ENCODE measurements around the gene RASSF10.

Gene RASSF10

GRCh38 chr11:13008625-13009475, at the start of gene RASSF10:
RASSF10 (plus strand) TSS chr11:13009316; CDS start chr11:13009577, 261 bp downstream.
- Histone ChIP-seq H3K36me3 (ENCODE audit: control insufficient read depth, insufficient read depth, low read length) (no peaks in the 10 kb centered on the region), H3K4me1 (ENCODE audit: control insufficient read depth, insufficient read depth, low read length) (peaks cover 41% of the 10 kb centered on the region), H3K4me3 (ENCODE audit: low read length) (peak within 1 kb of the TSS; percentile 38), H3K9me3 (ENCODE audit: control insufficient read depth, low read length) (peaks cover 5% of the 10 kb centered on the region), H3K9ac (ENCODE audit: low read length) (peak within 1 kb of the TSS; percentile 64), H3K27me3 (ENCODE audit: control insufficient read depth, insufficient read depth, low read length) (peaks cover 11% of the 10 kb centered on the region)

DNA sequence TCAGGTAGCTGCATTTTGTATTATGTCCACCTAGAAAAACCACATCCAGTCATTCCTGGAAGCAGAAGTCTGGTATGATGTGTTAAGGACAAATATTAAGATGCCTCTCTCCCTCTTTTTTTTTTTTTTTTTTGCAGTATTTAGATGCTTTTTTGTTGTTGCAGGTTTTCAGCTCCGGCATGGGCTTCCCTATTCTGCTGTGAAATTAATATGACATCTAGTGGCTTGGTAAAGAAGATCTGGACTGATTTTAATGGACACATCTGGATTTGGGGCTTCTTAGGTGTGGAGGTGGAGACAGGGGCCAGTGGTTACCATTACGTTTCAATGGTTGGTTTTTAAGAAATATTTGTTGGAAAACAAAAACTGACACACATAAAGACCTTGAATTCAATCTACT, 47.5 kb upstream of the RASSF10 start:
- H3K4me1 ChIP-seq (ENCODE audit: control insufficient read depth, insufficient read depth, low read length), result no peaks in the 10 kb centered on the region
- no peaks in the 10 kb centered on the region for H3K36me3 ChIP-seq (ENCODE audit: control insufficient read depth, insufficient read depth, low read length)
- no peak overlapping the region for H3K4me3 ChIP-seq (ENCODE audit: low read length)
- no peaks in the 10 kb centered on the region for H3K27me3 ChIP-seq (ENCODE audit: control insufficient read depth, insufficient read depth, low read length)
- no peaks in the 10 kb centered on the region for H3K9me3 ChIP-seq (ENCODE audit: control insufficient read depth, low read length)
- no peak overlapping the region for H3K9ac ChIP-seq (ENCODE audit: low read length)

- Histone ChIP-seq H3K4me3 (ENCODE audit: low read length) (no peak overlapping the region), H3K9me3 (ENCODE audit: control insufficient read depth, low read length) (no peaks in the 10 kb centered on the region), H3K27me3 (ENCODE audit: control insufficient read depth, insufficient read depth, low read length) (no peaks in the 10 kb centered on the region), H3K36me3 (ENCODE audit: control insufficient read depth, insufficient read depth, low read length) (no peaks in the 10 kb centered on the region), H3K9ac (ENCODE audit: low read length) (no peak overlapping the region), H3K4me1 (ENCODE audit: control insufficient read depth, insufficient read depth, low read length) (no peaks in the 10 kb centered on the region)
Observed at GRCh38 chr11:12962306-12962705, 46.8 kb upstream of the RASSF10 start.

DNA sequence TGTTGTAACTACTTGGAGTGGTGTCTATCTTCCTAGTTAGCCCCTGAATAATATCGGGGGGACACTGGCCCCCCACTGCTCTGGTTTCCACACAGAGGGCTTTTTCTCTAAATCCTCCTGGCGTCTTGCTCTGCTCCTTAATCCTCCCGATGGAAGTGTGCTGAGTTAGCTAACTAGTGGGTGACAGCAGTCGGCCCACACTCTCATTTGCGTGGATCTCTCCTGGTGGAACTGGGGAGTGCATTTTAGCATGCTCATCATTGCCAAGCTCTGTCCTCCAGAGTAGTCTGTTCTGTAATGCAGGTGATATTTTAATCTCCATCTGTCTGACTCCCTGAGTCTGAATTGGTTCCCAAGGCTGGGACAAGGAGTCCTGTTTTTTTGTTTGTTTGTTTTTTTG, 46.1 kb upstream of the RASSF10 start:
- no peaks in the 10 kb centered on the region for H3K27me3 ChIP-seq (ENCODE audit: control insufficient read depth, insufficient read depth, low read length)
- H3K36me3 ChIP-seq (ENCODE audit: control insufficient read depth, insufficient read depth, low read length), result no peaks in the 10 kb centered on the region
- no peak overlapping the region for H3K4me3 ChIP-seq (ENCODE audit: low read length)
- no peaks in the 10 kb centered on the region for H3K4me1 ChIP-seq (ENCODE audit: control insufficient read depth, insufficient read depth, low read length)
- no peaks in the 10 kb centered on the region for H3K9me3 ChIP-seq (ENCODE audit: control insufficient read depth, low read length)
- H3K9ac ChIP-seq (ENCODE audit: low read length), result no peak overlapping the region

GRCh38 chr11:12963792-12964536, 45.2 kb upstream of the RASSF10 start:
- Histone ChIP-seq H3K4me3 (ENCODE audit: low read length) (no peak overlapping the region), H3K27me3 (ENCODE audit: control insufficient read depth, insufficient read depth, low read length) (no peaks in the 10 kb centered on the region), H3K9ac (ENCODE audit: low read length) (no peak overlapping the region), H3K36me3 (ENCODE audit: control insufficient read depth, insufficient read depth, low read length) (no peaks in the 10 kb centered on the region), H3K9me3 (ENCODE audit: control insufficient read depth, low read length) (no peaks in the 10 kb centered on the region), H3K4me1 (ENCODE audit: control insufficient read depth, insufficient read depth, low read length) (no peaks in the 10 kb centered on the region)

- H3K27me3 ChIP-seq (ENCODE audit: control insufficient read depth, insufficient read depth, low read length), result no peaks in the 10 kb centered on the region
- H3K4me3 ChIP-seq (ENCODE audit: low read length), result no peak overlapping the region
- H3K9ac ChIP-seq (ENCODE audit: low read length), result no peak overlapping the region
Observed at GRCh38 chr11:12964650-12965049, 44.5 kb upstream of the RASSF10 start.

GRCh38 chr11:12966002-12966401, 43.1 kb upstream of the RASSF10 start:
- Histone ChIP-seq H3K9ac (ENCODE audit: low read length) (no peak overlapping the region), H3K36me3 (ENCODE audit: control insufficient read depth, insufficient read depth, low read length) (no peaks in the 10 kb centered on the region), H3K4me1 (ENCODE audit: control insufficient read depth, insufficient read depth, low read length) (no peaks in the 10 kb centered on the region), H3K9me3 (ENCODE audit: control insufficient read depth, low read length) (no peaks in the 10 kb centered on the region), H3K4me3 (ENCODE audit: low read length) (no peak overlapping the region), H3K27me3 (ENCODE audit: control insufficient read depth, insufficient read depth, low read length) (no peaks in the 10 kb centered on the region)

More at GRCh38 chr11:12964650-12965049, 44.5 kb upstream of the RASSF10 start:
- H3K36me3 ChIP-seq (ENCODE audit: control insufficient read depth, insufficient read depth, low read length), result no peaks in the 10 kb centered on the region
- H3K9me3 ChIP-seq (ENCODE audit: control insufficient read depth, low read length), result no peaks in the 10 kb centered on the region
- H3K4me1 ChIP-seq (ENCODE audit: control insufficient read depth, insufficient read depth, low read length), result no peaks in the 10 kb centered on the region

GRCh38 chr11:12968101-12968500, 41.0 kb upstream of the RASSF10 start:
- Histone ChIP-seq H3K9ac (ENCODE audit: low read length) (no peak overlapping the region), H3K36me3 (ENCODE audit: control insufficient read depth, insufficient read depth, low read length) (no peaks in the 10 kb centered on the region), H3K4me1 (ENCODE audit: control insufficient read depth, insufficient read depth, low read length) (no peaks in the 10 kb centered on the region), H3K4me3 (ENCODE audit: low read length) (no peak overlapping the region), H3K9me3 (ENCODE audit: control insufficient read depth, low read length) (no peaks in the 10 kb centered on the region), H3K27me3 (ENCODE audit: control insufficient read depth, insufficient read depth, low read length) (no peaks in the 10 kb centered on the region)

GRCh38 chr11:12968826-12969225, 40.3 kb upstream of the RASSF10 start:
- Histone ChIP-seq H3K9me3 (ENCODE audit: control insufficient read depth, low read length) (no peaks in the 10 kb centered on the region), H3K9ac (ENCODE audit: low read length) (no peak overlapping the region), H3K4me1 (ENCODE audit: control insufficient read depth, insufficient read depth, low read length) (peaks cover 3% of the 10 kb centered on the region), H3K4me3 (ENCODE audit: low read length) (no peak overlapping the region), H3K36me3 (ENCODE audit: control insufficient read depth, insufficient read depth, low read length) (no peaks in the 10 kb centered on the region), H3K27me3 (ENCODE audit: control insufficient read depth, insufficient read depth, low read length) (no peaks in the 10 kb centered on the region)

DNA sequence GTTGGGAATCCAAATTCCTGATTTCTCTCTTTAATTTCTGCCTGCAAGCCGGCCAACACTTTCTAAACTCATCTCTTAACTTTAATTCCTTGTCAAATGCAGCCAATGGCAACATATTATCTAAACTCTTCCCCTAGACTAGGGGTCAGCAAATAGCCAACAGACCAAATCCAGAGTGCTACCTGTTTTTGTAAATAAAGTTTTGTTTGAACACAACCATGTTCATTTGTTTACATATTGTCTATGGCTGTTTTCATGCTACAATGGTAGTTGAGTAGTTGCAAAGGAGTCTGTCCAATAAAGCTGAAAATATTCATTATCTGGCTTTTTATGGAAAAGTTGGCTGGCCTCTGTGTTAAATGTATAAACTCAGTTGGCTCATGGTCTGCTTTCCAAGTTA, 37.2 kb upstream of the RASSF10 start:
- Histone ChIP-seq H3K4me3 (ENCODE audit: low read length) (no peak overlapping the region), H3K9ac (ENCODE audit: low read length) (no peak overlapping the region), H3K4me1 (ENCODE audit: control insufficient read depth, insufficient read depth, low read length) (peaks cover 22% of the 10 kb centered on the region), H3K9me3 (ENCODE audit: control insufficient read depth, low read length) (no peaks in the 10 kb centered on the region), H3K36me3 (ENCODE audit: control insufficient read depth, insufficient read depth, low read length) (no peaks in the 10 kb centered on the region), H3K27me3 (ENCODE audit: control insufficient read depth, insufficient read depth, low read length) (no peaks in the 10 kb centered on the region)

DNA sequence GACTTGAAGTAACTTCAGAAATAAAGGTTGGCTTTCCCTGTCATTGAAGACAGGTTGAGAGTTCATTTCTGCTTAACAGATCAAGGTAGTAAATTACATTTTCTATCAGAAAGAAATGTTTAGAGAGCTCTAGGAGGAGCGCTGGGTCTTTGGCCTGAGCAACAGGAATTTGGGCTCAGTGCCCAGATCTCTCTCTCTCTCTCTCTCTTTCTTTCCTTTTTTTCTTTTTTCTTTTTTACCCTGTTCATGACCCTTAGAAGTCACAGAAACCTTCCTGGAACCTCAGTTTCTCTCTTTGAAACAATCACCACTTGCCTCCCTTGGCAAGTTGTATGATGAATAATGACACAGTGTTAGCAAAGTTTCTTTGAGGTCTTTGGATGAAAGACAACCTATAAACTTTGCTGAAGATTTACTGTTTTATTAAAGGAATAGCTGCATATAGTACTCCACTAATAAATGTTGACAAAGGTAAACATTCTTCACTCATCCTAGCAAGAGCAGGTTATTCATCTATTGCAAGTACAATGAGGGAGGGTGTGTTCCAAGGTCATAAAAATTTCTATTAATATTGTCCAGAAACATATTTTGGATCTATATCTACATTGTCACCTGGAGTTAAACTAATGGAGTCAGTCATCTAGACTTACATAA, 35.5 kb upstream of the RASSF10 start:
- Histone ChIP-seq H3K9ac (ENCODE audit: low read length) (no peak overlapping the region), H3K4me3 (ENCODE audit: low read length) (no peak overlapping the region), H3K9me3 (ENCODE audit: control insufficient read depth, low read length) (no peaks in the 10 kb centered on the region), H3K27me3 (ENCODE audit: control insufficient read depth, insufficient read depth, low read length) (no peaks in the 10 kb centered on the region), H3K4me1 (ENCODE audit: control insufficient read depth, insufficient read depth, low read length) (peaks cover 22% of the 10 kb centered on the region), H3K36me3 (ENCODE audit: control insufficient read depth, insufficient read depth, low read length) (no peaks in the 10 kb centered on the region)

GRCh38 chr11:12975195-12975594, 33.9 kb upstream of the RASSF10 start:
- H3K36me3 ChIP-seq (ENCODE audit: control insufficient read depth, insufficient read depth, low read length), result no peaks in the 10 kb centered on the region
- H3K9me3 ChIP-seq (ENCODE audit: control insufficient read depth, low read length), result no peaks in the 10 kb centered on the region
- no peak overlapping the region for H3K4me3 ChIP-seq (ENCODE audit: low read length)
- H3K4me1 ChIP-seq (ENCODE audit: control insufficient read depth, insufficient read depth, low read length), result peaks cover 22% of the 10 kb centered on the region
- no peak overlapping the region for H3K9ac ChIP-seq (ENCODE audit: low read length)
- H3K27me3 ChIP-seq (ENCODE audit: control insufficient read depth, insufficient read depth, low read length), result no peaks in the 10 kb centered on the region
